Endodermal cell (in vitro differentiated cells): ENCODE data around the gene SFMBT2. TPM values are rescaled to one million over a fixed set of nuclear protein-coding genes. Genes with fewer than 3 reads are reported as not detected.

ENCODE experiments used
- DNase-seq: peaks from one replicate; pipeline ENCODE4 v3.0.0-alpha.2; 2017
- H3K27ac ChIP-seq: 2 replicates; pipeline ENCODE4 v1.5.1; 2013; ENCODE audit warnings: mild to moderate bottlenecking, low read depth, low read length, moderate library complexity
- H3K27me3 ChIP-seq: 2 replicates; pipeline ENCODE4 v1.6.1; 2013; ENCODE audit warnings: mild to moderate bottlenecking, low read length, moderate library complexity; ENCODE audit not compliant: insufficient read depth, control insufficient read depth, poor library complexity, severe bottlenecking
- H3K36me3 ChIP-seq: 2 replicates; pipeline ENCODE4 v1.7.0; 2013; ENCODE audit warnings: mild to moderate bottlenecking, low read length, moderate library complexity; ENCODE audit not compliant: control insufficient read depth, insufficient read depth
- H3K4me1 ChIP-seq: one replicate; pipeline ENCODE4 v1.7.0; 2013; ENCODE audit warnings: low read length; ENCODE audit not compliant: control insufficient read depth, insufficient read depth
- H3K4me3 ChIP-seq: 2 replicates; pipeline ENCODE4 v1.5.1; 2013; ENCODE audit warnings: mild to moderate bottlenecking, low read length, moderate library complexity
- H3K9ac ChIP-seq: 2 replicates; pipeline ENCODE4 v1.6.1; 2013; ENCODE audit warnings: mild to moderate bottlenecking, low read length, moderate library complexity; ENCODE audit not compliant: poor library complexity, severe bottlenecking; ENCODE audit errors: extremely low read depth
- H3K9me3 ChIP-seq: 2 replicates; pipeline ENCODE4 v1.6.1; 2013; ENCODE audit warnings: mild to moderate bottlenecking, low read length, moderate library complexity; ENCODE audit not compliant: control insufficient read depth
- H3K27ac Mint-ChIP-seq: 2 replicates; pipeline ENCODE4 v1.8.0; 2020; ENCODE audit warnings: mixed read lengths
- H3K27me3 Mint-ChIP-seq: 2 replicates; pipeline ENCODE4 v1.8.0; 2021; ENCODE audit warnings: mild to moderate bottlenecking, mixed read lengths; ENCODE audit not compliant: insufficient read depth
- H3K36me3 Mint-ChIP-seq: 2 replicates; pipeline ENCODE4 v1.8.0; 2020; ENCODE audit warnings: low read depth, mixed read lengths
- H3K4me1 Mint-ChIP-seq: 2 replicates; pipeline ENCODE4 v1.8.0; 2020; ENCODE audit warnings: mixed read lengths
- H3K4me3 Mint-ChIP-seq: 2 replicates; pipeline ENCODE4 v1.8.0; 2020; ENCODE audit warnings: mild to moderate bottlenecking, moderate library complexity, mixed read lengths
- H3K9me3 Mint-ChIP-seq: 2 replicates; pipeline ENCODE4 v1.8.0; 2020; ENCODE audit warnings: mild to moderate bottlenecking, mixed read lengths
- CTCF ChIP-seq: fragments of 200-600 bp; sonication (generic); conservative IDR thresholded peaks from 2 replicates; pipeline ENCODE4 v1.5.0; 2021; ENCODE audit warnings: antibody characterized with exemption, mild to moderate bottlenecking
- WGBS, 2 experiments: methylation state at CpG; one replicate each; pipeline versions ENCODE4 v1.1.5 to v1.1.7; 2013; ENCODE audit warnings: missing lambda C conversion rate in 2 of 2, mixed read lengths in 1 of 2; ENCODE audit not compliant: insufficient coverage in 1 of 2, insufficient read length in 1 of 2; 5-methylcytosine and 5-hydroxymethylcytosine counted together
- total RNA-seq, 2 donors: library from RNA; stranded (reverse); fragmentation: NEBNext Ultra II Directional in 1 of 2; extraction: Animal tissue kit (Norgen Biotek cat#: 25700) in 1 of 2; gene quantifications; 2 replicates in 1 of 2; 3 replicates in 1 of 2; pipeline ENCODE4 v1.2.1, GENCODE V29; 2021

Gene SFMBT2
- total RNA-seq, 2 donors from 2014 or later: 3.9 to 5.3 TPM

DNA sequence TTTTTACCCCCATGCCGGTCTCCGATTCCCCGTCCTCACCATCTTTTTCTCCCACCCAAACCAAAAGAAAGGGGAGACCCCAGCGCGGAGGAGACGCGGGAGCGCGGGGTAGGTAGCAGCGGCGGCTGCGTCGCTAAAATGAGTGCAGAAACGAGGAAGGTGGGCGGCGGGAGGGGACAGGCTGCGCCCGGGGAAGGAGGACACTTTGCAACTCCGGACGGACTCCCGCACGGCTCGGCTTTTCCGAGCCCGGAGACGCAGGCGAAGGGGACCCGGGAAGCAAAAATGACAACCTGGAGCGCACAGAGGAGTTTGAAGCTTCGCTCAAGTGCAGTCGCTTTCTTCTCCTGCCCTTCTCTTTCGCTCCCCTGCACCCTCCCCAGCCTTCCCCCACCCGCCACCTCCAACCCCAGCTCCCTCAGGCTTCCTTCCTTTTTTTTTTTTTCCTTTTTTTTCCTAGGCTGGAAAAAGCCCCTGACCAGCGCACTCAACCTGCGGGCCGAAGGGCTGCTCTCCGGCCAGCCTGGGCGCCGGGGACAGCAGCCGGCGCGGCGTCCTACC is 453 bp downstream of the SFMBT2 start:
- Histone ChIP-seq H3K9me3 (no peaks in the 10 kb centered on the region), H3K9ac (peak overlapping the region; percentile 17), H3K36me3 (no peaks in the 10 kb centered on the region), H3K27ac (no peak overlapping the region), H3K27me3 (peaks cover 84% of the 10 kb centered on the region), H3K4me3 (peak overlapping the region; percentile 94), H3K4me1 (no peaks in the 10 kb centered on the region)
- H3K27ac Mint-ChIP-seq: no peak overlapping the region
- no peaks in the 10 kb centered on the region for H3K9me3 Mint-ChIP-seq
- H3K27me3 Mint-ChIP-seq: peaks cover 87% of the 10 kb centered on the region
- H3K4me1 Mint-ChIP-seq: peaks cover 34% of the 10 kb centered on the region
- no peaks in the 10 kb centered on the region for H3K36me3 Mint-ChIP-seq
- no peak for TF ChIP-seq CTCF
- peak; percentile 81 for DNase-seq
- 0% methylated on average over 7 to 43 of the region's 43 CpGs for WGBS, 2 experiments
- H3K4me3 Mint-ChIP-seq: peak overlapping the region; percentile 76

DNA sequence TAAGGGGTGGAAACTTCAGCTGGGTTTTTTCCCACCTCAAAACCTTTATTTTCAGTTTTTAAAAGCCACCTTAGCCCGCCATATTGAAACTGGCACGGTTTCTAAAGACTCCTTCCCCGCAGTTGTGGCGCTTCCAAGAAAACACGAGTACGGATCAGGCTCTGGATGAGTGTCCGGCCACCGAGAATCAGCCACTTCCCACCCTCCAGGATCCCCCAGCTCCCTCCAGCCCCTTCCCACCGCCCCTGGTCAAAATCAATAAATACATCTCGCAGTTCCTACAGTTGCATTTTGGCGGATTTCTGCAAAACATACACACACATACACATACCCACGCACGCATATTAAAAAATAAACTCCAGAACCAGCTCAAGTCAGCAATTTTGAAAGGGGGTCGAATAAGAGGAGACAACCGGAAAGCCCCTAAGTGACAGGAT is 1.1 kb downstream of the SFMBT2 start:
- no peak overlapping the region for H3K27ac ChIP-seq
- Mint-ChIP-seq H3K4me1 (peaks cover 38% of the 10 kb centered on the region), H3K27me3 (peaks cover 80% of the 10 kb centered on the region), H3K36me3 (no peaks in the 10 kb centered on the region), H3K27ac (no peak overlapping the region), H3K4me3 (peak overlapping the region; percentile 76), H3K9me3 (no peaks in the 10 kb centered on the region)
- H3K4me1 ChIP-seq: no peaks in the 10 kb centered on the region
- DNase-seq: peak; percentile 58
- H3K4me3 ChIP-seq: peak overlapping the region; percentile 94
- H3K9ac ChIP-seq: peak overlapping the region; percentile 17
- WGBS, 2 experiments: 0% methylated on average over 8 to 15 of the region's 15 CpGs
- no peaks in the 10 kb centered on the region for H3K9me3 ChIP-seq
- TF ChIP-seq CTCF: no peak
- peaks cover 77% of the 10 kb centered on the region for H3K27me3 ChIP-seq
- H3K36me3 ChIP-seq: no peaks in the 10 kb centered on the region

- Histone ChIP-seq H3K27ac (no peak overlapping the region), H3K4me3 (peak overlapping the region; percentile 94), H3K4me1 (no peaks in the 10 kb centered on the region), H3K27me3 (peaks cover 72% of the 10 kb centered on the region), H3K9me3 (no peaks in the 10 kb centered on the region), H3K36me3 (no peaks in the 10 kb centered on the region), H3K9ac (no peak overlapping the region)
- DNase-seq: peak; percentile 79
- Mint-ChIP-seq H3K27me3 (peaks cover 77% of the 10 kb centered on the region), H3K9me3 (no peaks in the 10 kb centered on the region), H3K27ac (no peak overlapping the region), H3K4me3 (peak overlapping the region; percentile 76), H3K4me1 (peaks cover 38% of the 10 kb centered on the region), H3K36me3 (no peaks in the 10 kb centered on the region)
- 0 to 1% methylated on average over 9 to 38 of the region's 38 CpGs for WGBS, 2 experiments
- no peak for TF ChIP-seq CTCF
Measured at GRCh38 chr10:7409045-7409731, 1.6 kb downstream of the SFMBT2 start.
